Neural cell (in vitro differentiated cells): ENCODE results near the gene TMEM101.

Experiments used
- CTCF ChIP-seq: fragments of 450-650 bp; IDR thresholded peaks from 2 replicates; pipeline ENCODE4 v1.5.1; 2014; ENCODE audit warnings: antibody characterized with exemption, mild to moderate bottlenecking, moderate library complexity; ENCODE audit not compliant: poor library complexity, severe bottlenecking
- POLR2AphosphoS5 ChIP-seq: IDR thresholded peaks from 2 replicates; pipeline ENCODE4 v1.6.1; 2012
- TAF1 ChIP-seq: IDR thresholded peaks from 2 replicates; pipeline ENCODE4 v1.6.1; 2012; ENCODE audit warnings: low read depth
- TF ChIP-seq, protein P1 (sequence below): IDR thresholded peaks from 2 replicates; pipeline ENCODE4 v1.6.1; 2012; ENCODE audit warnings: borderline replicate concordance

DNA sequence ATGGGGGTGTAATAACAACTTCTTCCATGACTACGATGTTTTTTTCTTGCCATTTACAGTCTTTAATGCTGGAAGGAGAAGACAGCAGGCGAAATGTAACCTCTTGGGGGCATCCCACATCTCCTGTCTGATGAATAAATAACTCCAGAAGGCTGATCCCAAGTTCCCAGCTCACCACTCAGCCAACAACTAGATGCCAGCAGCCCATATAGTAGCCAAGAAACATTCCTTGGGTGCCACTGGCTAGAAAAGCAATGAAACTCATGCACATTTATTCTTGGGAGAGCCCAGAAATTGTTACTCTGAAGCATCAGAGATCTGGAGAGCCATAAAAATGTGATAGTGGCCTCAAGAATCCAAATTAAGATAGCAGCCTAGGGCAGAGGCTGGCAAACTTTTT is 22.7 kb upstream of the TMEM101 start:
- TF ChIP-seq CTCF (no peak), TAF1 (no peak), POLR2AphosphoS5 (no peak)
- TF ChIP-seq, protein P1, sequence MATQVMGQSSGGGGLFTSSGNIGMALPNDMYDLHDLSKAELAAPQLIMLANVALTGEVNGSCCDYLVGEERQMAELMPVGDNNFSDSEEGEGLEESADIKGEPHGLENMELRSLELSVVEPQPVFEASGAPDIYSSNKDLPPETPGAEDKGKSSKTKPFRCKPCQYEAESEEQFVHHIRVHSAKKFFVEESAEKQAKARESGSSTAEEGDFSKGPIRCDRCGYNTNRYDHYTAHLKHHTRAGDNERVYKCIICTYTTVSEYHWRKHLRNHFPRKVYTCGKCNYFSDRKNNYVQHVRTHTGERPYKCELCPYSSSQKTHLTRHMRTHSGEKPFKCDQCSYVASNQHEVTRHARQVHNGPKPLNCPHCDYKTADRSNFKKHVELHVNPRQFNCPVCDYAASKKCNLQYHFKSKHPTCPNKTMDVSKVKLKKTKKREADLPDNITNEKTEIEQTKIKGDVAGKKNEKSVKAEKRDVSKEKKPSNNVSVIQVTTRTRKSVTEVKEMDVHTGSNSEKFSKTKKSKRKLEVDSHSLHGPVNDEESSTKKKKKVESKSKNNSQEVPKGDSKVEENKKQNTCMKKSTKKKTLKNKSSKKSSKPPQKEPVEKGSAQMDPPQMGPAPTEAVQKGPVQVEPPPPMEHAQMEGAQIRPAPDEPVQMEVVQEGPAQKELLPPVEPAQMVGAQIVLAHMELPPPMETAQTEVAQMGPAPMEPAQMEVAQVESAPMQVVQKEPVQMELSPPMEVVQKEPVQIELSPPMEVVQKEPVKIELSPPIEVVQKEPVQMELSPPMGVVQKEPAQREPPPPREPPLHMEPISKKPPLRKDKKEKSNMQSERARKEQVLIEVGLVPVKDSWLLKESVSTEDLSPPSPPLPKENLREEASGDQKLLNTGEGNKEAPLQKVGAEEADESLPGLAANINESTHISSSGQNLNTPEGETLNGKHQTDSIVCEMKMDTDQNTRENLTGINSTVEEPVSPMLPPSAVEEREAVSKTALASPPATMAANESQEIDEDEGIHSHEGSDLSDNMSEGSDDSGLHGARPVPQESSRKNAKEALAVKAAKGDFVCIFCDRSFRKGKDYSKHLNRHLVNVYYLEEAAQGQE: no peak
